Measurements from ENCODE around the gene S100A6.
A peak's percentile ranks its signal among the peaks of the same experiment; 100 is the strongest.

Gene S100A6

DNA sequence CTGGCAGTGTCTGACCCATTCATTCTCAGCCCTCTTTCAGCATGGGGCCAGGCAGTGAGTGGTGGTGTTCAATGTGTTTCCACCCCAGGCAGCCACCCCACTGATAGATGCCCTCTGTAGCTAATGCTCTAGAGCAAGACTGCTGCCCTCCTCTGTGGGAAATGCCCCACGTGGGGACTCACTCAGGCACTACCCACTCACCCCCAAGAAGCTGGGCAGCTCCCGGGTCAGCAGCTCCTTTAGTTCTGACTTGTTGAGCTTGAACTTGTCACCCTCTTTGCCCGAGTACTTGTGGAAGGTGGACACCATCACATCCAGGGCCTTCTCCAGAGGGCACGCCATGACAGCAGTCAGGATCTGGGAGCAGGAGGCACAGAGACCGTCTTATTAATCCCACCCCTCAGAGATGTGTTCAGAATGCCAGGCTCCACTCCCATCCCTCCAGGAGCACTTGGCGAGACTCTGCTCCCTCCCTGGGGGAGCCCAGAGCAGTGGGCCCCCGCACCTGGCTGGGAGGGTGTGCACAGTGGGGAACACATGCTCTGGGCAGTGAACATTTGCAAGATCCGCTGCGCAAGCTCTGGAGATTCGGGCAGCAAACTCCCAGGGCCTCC lies 8.8 kb upstream of the S100A6 start:
- peak in 1 of 6 experiments; percentile 26 for DNase-seq

DNA sequence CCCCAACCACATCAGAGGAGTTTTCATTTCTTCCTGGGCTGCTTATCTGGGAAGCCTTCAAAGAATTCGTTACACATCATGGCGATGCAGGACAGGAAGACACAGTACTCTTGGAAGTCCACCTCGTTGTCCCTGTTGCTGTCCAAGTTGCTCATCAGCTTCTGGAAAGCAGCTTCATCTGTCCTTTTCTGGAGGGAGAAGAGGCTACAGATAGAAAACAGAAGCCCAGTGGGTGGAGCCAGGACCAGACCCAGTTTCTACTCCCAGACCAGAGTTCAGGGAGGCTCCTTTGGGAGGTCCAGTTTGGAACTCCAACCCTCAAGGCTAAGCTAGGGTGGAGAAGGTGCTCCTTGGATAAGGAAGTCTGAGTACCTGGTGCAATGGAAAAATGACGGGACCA lies 7.9 kb upstream of the S100A6 start:
- no peak for DNase-seq

DNA sequence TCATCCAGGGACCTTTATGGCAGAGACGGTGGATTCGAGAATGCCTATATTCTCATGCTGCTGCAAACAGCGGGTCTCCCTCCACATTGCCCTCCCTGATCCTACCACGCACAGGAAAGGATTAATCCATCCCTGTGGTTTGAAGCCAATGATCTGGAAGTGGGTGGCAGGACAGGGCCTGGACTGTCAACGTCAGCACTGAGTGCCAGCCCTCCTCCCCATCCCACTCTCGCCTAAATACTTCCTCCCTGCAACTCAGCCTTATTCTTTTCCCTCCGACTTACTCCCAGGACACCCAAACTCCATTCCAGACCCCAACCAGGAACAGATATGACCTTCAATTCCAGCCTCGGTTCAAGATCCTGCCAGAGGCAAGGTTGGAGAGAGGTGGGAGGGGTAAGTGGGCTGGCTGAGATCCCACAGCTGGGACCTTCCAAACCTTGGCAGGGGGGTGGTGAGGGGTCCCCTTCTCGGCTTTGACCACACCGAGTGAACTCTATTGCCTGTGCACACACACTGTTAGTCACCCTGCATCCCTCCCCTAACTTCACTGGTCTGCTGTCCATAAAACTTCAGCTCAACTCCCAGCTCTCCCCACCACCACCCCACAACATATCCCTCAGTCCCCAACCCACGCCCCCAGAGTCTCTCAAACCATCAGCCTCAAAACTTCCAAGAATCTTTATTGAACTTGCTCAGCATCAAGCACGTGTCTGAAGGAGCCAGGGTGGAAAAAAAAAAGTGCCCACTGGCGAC lies 7.3 kb upstream of the S100A6 start:
- DNase-seq: no peak

DNA sequence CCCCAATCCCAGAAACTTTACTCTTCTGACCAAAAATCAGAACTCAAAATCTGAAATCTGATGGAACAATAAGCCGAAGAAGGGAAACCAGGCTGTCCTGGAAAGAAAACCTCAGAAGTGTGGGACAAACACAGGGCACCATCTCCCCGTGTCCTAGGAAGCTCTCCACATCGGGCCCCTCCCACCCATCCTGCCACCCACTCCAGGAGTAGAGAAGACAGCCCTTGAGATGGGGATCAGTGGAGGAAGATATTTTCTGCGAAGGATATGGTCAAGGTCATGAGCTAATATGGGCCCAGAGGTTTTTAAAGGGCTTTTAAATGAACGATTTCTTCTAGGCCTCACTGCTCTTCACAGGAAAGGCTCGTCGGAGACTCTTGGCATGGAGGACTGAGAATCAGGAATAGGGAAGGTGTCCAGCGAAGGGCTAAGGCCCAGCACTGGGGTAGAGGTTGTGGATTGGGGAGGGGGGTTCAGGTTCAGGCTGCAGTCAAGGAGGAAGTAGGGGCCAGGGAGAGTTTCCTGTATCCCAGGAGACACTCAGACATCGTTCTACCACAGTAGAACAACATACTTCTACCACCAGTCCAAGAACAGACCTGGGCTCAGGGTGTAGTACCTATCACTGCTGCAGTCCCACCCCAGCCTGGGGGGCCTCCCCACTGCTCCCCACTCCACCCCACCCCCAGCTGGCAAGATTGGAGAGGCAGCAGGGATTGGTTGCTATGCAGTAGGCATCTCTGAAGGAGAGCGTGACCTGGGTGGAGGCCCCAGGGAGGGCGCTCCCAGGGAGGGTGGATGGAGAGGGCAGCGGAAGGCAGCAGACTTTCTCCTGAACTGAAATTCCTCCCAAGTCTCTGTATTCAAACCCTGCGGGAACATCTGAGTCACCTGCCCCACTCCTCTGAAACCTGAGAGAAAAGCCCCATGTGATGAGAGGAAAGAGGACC lies 6.1 kb upstream of the S100A6 start:
- DNase-seq: no peak

DNA sequence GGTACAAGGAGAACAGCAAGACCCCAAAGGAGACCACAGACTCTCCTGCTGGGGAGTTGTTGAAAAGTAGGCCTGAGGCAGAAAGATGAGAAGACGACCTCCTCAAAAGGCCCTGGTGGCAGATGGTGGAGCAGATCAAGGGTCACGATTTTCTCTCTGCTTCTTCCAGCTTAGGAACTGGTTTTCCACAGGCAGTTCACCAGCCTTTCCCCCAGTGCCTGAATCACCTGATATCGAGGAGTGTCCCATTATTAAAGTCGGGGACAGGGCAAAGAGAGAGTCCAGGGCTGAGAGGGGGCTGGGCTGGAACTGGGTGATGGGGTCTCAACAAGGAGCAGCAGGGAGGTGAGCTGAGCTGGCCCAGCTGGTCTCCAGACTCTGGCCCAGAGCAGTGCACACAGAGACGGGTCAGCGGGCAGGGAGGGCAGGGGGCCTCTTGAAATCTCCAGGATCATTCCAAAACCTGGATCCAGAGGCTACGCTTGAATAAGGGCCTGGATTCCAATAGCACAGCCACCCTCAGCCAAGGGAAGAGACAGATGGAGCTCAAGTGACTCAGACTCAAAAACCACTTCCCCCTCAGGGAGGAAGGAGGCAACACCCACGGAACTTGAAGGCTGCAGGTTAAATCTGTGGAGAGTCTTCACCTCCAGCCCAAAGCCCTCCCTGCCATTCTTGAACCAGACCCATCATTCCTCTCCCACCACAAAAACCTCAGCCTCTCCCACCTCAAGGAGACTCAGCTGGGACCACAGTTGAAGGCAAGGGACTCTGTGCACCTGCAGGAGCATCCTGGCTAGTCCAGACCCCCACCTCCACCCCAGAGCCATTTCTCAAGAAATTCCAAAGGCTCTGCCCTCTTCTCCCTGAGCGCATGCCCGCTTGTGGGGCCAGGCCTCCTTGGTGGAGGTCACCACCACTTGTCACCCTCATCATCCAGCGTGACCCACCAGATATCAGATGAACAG lies 4.9 kb upstream of the S100A6 start, which contains the start of gene S100A5:
S100A5 (minus strand) TSS at position 541 of the 968 bp plus-strand sequence. CDS start 743 bp downstream, outside the sequence.
- peak in 5 of 6 experiments; percentile 14 to 53 (median 37) for DNase-seq

DNA sequence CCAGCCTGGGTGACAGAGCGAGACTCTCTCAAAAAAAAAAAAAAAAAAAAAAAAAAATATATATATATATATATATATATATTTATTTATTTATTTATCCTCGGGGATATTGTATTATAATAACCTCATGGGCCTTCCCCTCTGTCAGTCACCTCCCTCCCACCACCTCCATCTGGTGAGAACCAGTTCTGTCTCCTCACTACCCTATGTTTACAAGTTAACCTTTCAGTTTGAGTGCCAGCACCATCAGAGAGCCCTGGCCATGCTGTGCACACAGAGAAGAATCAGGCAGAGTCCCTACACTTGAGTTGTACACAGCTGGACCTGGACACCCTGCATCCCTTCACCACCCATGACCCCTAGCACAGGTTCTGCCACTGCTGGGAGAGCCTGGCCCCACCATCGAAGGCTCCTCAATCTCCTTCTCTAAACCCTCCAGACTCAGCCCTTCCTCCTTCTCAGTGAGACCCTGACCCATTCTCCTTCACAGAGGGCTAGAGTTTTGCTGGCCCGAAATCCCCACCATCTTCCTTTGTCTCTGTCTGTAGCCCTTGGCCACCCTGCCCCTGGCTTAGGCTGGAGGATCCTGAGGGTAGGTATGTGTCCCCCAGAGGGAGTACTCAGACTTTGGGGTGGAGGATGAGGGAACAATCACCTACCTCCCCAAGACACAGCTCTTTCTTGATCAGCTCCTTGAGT lies 3.8 kb upstream of the S100A6 start:
- no peak for DNase-seq

DNA sequence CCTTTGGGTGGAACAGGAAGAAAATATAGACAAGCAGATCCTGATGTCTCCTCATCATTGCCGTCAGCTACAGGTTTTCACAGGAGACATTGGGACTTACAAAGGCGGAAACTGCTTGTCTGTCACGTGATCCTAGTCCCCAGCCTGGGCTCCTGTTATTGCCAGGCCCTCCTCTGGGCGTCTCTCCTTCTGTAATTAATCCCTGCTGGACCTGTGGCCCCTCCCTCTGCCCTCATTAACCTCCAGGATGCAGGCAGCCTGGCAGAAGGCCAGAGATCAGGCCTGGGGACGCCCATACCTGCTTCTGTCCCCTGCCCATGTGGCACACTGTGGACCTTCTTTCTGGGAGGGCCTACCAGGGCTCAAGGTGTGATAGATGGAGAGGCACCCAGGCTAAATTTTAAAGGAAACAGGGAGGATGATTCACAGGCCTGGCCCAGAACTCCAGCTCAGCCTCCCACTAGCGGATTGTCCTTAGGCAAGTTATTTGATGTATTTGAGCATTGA lies 2.6 kb upstream of the S100A6 start:
- DNase-seq: no peak

DNA sequence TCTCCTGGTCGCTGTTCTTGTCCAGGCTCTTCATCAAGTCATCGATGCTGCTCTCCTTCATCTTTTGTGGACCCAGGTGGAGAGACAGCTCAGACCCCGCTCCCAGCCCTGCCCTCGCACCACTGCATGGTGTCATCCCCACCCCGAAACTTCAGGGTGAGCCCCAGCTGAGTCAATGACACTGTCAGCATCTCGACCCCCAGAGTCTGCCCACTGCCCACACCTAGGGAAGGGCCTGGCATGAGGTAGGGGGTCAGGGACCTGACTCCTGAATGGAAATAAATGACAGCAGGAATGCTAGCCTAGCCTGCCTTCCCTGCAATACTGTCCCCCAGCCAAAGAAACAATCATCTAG lies 1.6 kb upstream of the S100A6 start:
- no peak for DNase-seq

DNA sequence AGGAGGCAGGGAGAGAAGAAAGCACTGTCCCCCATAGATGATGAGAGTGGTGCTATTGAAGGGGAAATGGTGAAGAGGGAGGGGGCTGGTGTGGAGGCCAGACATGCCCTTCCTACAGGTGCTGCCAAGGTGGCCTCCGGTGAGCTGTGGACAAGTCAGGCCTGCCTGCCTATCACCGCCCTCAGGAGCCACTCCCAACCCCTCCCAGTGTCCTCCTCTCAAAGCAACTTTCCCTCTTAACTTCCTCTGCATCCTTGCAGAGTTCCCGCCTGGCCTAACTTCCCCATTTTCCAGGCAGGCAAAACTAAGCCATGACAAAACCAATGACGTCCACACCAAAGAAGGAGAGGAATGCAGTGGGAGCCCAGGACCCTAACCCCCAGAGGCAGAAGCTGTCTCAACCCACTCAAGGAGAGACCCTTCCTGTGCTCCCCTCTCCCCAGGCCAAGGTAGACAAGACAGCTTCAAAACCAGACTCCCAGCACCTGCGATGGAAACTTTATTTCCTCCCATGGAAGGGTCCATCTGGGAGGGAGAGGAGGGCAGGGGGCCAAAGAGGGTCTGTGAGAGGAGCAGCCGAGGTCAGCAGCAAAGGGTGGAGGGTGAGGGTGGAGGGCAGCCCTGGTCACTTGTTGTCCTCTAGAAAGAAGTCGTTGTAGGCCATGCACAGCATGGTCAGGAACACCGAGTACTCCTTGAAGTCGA lies 1.0 kb upstream of the S100A6 start:
- no peak for DNase-seq

DNA sequence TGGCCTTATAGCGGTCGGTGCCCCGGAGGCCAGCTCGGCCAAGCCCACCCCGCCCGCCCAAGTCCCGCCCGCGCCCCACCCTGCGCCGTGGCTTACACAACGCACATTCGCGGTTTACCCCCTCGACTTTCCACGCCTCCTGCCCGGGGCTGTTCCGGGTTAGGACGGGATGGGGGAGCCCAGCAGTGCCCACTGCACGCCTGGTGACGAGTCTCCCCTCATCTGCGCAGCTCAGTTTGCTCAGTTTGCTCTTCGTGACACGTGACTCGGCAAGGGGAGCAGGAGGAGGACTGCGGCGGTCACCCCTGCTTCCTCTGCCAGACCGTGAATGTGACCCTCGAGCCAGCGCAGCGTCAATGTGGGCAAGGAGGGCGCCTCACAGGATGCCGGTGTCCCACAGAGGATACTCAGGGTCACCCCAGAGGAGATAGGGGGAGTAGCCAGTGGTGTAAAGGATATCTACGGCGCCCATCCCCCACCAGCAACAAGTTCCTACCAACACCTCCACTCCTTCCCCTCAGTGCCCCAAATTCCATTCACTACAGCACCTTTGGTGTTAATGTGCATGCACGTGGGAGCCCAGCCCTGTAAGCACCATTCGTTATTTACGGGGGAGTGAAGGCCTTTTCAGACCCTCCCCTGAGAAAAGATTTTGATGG lies 350 bp upstream of the S100A6 start:
- DNase-seq: peak; percentile 66 to 78 (median 73)

DNA sequence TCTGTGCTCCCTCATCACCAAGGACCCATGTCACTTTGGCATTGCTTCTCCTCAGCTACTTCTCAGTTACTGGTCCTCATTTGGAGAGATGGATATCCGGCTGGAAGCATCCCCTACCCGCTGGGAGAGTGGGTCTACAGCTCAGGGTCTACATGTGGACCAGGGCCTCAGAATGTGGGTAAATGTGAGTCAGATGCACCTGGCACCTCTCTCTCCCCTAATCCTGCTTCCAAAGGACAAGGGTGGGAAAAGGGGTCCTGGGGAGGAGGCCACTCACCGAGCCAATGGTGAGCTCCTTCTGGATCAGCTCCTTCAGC lies 908 bp downstream of the S100A6 start:
- no peak for DNase-seq

DNA sequence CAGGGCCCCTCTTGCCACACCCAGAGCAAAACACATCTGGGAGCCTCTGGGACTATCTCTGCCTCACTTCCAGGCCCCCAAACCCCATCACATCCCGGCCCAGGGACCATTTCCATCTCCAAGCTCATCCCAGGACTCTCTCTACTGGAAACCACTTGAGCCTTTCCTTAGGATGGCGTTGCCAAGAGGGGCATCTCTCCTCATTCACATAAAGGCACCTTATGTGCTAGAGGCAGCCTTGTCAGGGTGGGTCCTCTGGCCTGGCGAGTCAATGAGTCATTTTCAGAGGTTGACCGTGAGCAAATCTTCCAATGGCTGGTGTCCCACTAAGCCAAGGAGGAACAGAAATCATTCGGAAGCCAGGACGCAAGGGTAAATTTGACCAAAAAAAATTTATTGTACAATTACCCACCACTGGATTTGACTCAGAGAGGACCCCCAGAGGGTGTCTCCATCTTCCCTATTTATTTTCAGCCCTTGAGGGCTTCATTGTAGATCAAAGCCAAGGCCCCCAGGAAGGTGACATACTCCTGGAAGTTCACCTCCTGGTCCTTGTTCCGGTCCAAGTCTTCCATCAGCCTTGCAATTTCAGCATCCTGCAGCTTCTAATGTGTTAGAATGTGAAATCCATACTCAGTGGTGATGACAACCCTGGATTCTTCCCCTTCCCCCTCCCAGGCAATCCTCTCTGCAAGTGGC lies 1.4 kb downstream of the S100A6 start:
- no peak for DNase-seq

DNA sequence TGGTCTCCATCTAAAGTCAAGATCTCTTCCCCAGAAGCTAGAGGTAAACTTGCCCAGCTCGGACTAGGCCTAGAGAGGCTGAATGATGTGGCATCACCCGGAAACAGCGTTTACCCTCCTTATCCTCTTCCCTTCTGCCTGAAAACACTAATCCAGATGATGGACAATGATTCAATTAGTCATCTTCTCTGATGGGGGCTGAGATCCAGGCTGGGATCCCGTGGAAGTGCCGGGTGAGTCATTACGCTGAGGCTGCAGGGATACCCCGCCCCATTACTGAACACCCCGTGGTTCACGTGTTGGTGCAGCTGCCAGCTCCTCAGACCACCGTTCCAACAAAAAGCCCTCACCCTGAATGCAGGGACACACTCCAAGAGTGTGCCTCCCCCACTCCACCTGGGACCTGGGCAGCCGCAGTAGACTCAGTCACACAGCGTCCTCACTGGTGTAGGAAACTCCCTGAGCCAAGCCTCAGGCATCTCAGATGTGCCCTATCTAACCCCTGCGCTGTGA lies 2.0 kb downstream of the S100A6 start:
- DNase-seq: no peak

DNA sequence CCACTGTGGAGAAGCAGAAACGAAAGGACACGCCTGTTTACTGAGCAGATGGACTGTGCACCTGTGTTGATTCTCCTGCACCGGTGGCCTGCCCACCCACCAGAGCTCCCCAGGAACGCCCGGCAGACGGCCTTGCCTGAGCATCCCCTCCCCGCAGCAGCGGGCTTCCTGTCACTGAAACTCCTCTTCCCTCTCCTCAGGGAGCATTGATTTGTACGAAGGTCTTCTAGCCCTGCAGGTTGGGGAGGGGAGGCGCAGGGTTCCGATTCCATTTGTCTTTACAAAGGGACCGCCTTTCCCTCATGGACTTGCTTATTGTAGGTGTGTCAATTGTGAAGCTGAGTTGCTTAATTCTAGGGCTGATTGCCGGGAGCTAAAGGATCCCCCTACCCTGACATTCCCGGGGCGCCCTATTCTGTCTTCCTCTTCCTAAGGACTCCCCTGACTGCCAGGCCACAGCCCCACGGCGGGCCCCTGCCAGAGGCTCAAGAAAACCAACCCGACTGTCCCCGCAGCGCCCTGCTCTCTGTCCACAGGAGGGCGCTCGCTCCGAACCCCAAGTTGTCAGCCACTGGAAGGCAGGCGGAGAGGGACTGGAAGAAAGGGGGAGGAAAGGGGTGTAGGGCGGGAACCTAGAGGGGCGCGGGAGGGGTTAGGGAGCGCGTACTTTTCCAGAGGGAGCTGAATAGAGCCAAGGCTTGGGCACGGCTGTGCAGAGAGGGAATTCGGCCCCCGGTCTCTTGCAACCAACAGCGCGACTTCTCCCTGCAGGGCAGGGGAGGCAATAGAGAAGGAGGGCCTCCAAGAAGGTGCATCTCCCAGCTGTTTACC lies 2.8 kb downstream of the S100A6 start:
- DNase-seq: peak; percentile 59 to 80 (median 70)

DNA sequence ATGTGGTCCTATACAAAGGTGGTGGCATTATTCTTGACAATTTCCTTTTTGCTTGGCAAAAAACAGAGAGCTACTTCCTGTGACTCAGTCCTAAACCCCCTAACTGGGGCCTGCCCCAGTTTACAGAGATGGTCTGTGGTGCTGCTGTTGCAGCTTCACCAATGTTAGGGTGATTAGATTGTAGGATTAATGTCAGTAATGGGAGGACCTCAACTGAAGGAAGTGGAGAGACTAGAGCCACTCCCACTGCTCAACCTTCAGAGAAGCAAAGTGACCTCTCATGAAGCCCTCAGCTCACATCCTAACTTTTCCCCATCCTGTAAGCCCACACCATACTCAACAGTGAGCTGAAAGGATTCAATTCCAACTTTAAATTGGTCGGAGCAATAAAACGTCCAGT lies 3.6 kb downstream of the S100A6 start:
- peak in 1 of 6 experiments; percentile 6 for DNase-seq

DNA sequence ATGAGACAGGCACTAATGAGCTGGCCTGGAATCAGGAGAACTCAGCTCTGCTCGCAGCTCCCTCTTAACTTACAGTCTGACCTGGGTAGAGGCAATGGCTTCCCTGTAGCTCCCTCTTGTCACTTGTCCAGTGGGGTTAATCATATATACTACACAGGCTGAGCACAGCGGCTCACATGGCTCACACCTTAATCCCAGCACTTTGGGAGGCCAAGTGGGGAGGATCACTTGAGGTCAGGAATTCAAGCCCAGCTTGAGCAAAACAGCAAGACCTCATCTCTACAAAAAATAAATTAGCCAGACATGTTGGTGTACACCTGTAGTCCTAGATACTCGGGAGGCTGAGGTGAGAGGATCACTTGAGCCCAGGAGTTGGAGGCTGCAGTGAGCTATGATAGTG lies 4.2 kb downstream of the S100A6 start:
- no peak for DNase-seq

DNA sequence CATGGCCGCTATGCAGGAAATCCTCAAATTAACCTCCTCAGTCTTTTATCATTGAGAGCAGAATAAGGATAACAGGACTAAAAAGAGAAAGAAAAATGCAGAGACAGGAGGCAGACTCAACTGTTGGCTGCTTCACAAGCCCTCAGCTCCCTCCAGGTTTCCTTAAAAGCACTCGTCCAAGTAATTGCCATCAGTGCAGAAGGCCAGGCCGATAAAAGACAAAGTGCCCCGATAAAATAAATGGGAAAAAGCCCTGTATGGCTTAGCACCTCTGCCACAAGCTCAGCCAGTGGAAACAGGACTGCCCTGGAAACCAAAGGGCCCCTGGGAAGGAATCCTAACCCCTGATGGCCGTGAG lies 8.1 kb downstream of the S100A6 start:
- DNase-seq: no peak

DNA sequence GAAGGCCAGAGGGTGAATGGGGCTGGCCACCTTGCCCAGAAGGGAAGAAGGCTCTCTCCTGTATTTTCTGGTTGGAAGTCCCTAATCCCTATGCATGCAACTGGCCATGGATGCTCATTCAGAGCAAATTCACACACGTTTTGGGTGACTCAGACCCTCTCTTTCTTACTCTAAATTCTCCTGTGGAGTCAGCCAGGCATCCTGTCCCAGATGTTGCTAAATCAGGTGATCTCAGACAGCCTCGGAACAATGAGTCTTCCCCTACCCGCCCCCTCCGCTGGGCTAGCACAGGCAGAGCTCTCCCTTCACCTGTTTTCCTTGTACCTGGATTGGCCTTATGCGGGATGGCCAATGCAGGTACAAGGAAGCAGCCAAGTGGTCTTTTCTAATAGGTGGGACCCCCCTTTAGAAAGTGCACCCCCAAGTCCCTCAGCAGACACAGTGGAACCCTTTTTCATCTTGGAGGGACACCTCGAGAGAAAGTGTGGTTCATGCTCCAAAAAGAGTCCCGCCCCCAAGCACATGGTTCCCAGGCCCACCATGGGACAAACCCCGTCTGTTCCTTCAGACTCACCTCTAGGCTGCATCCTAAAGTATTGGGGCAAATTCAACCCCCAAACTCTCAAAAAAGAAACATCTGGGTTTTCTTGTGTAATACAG lies 8.6 kb downstream of the S100A6 start:
- DNase-seq: no peak

Measured in stimulated activated naive CD4-positive, alpha-beta T cell (primary cell).